Peyer's patch (tissue), 4 donors: ENCODE measurements around the gene APOA4. TPM values are rescaled to one million over a fixed set of nuclear protein-coding genes. Genes with fewer than 3 reads are reported as not detected.
A peak's percentile ranks its signal among the peaks of the same experiment; 100 is the strongest.

Experiments
- DNase-seq, 3 donors: peaks; one replicate each; pipeline ENCODE4 v3.0.0-alpha.2; 2017 to 2019
- H3K27ac ChIP-seq, 4 donors: fragments of 200-600 bp; sonication (generic); one replicate each; pipeline ENCODE4 v1.5.1; 2016 to 2019
- H3K27me3 ChIP-seq, 2 donors: fragments of 200-600 bp; sonication (generic); one replicate each; pipeline ENCODE4 v1.5.1; 2019
- H3K36me3 ChIP-seq, 3 donors: fragments of 200-600 bp; sonication (generic); one replicate each; pipeline ENCODE4 v1.5.1; 2016 to 2019
- H3K4me1 ChIP-seq, 4 donors: fragments of 200-600 bp; sonication (generic); one replicate each; pipeline ENCODE4 v1.5.1; 2016 to 2019
- H3K4me3 ChIP-seq, 4 donors: fragments of 200-600 bp; sonication (generic); 1 replicate in 3 of 4; 2 replicates in 1 of 4; pipeline ENCODE4 v1.5.1; 2016 to 2019; ENCODE audit warnings: mild to moderate bottlenecking in 1 of 4
- H3K9me3 ChIP-seq, 4 donors: fragments of 200-600 bp; sonication (generic); one replicate each; pipeline ENCODE4 v1.5.1; 2016 to 2019; ENCODE audit warnings: mild to moderate bottlenecking in 1 of 4
- CTCF ChIP-seq, 6 experiments: fragments of 450-650 bp in 4 of 6; fragments of 200-600 bp in 2 of 6; sonication (generic) in 1 of 6; IDR thresholded peaks; one replicate each; pipeline ENCODE4 v1.5.1; 2017 to 2019; ENCODE audit warnings: antibody characterized with exemption in 6 of 6, mild to moderate bottlenecking in 3 of 6, moderate library complexity in 1 of 6
- POLR2A ChIP-seq, 2 donors: fragments of 450-650 bp; IDR thresholded peaks; one replicate each; pipeline ENCODE4 v1.5.1; 2017; ENCODE audit warnings: antibody characterized with exemption in 2 of 2, mild to moderate bottlenecking in 2 of 2, moderate library complexity in 2 of 2
- total RNA-seq, 4 donors: library from RNA; depleted of rRNA; stranded (reverse); fragments of >200 nt; gene quantifications; one replicate each; pipeline ENCODE4 v1.1.0, GENCODE V29; 2016

APOA4 gene
- total RNA-seq, 4 donors from 2014 or later = 107 to 10,211 (median 6,146) TPM

DNA sequence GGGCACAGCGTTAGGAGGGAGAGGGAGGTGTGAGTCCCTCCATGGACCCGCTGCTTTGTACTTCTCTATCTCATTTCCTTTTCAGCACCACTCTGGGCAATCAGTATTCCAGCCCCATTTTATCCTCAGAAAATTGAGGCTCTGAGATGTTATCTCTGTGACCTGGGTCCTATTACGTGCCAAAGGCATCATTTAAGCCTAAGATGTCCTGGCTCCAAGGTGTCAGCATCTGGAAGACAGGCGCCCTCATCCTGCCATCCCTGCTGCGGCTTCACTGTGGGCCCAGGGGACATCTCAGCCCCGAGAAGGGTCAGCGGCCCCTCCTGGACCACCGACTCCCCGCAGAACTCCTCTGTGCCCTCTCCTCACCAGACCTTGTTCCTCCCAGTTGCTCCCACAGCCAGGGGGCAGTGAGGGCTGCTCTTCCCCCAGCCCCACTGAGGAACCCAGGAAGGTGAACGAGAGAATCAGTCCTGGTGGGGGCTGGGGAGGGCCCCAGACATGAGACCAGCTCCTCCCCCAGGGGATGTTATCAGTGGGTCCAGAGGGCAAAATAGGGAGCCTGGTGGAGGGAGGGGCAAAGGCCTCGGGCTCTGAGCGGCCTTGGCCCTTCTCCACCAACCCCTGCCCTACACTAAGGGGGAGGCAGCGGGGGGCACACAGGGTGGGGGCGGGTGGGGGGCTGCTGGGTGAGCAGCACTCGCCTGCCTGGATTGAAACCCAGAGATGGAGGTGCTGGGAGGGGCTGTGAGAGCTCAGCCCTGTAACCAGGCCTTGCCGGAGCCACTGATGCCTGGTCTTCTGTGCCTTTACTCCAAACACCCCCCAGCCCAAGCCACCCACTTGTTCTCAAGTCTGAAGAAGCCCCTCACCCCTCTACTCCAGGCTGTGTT lies 5.8 kb upstream of the APOA4 start:
- no peaks in the 10 kb centered on the region for H3K27me3 ChIP-seq
- no peaks in the 10 kb centered on the region for H3K36me3 ChIP-seq
- no peaks in the 10 kb centered on the region for H3K9me3 ChIP-seq
- DNase-seq = peak in 2 of 3 donors; percentile 61 to 72
- H3K27ac ChIP-seq = peak overlapping the region in 3 of 4 donors; percentile 46 to 92 (median 81)
- no peaks in the 10 kb centered on the region for H3K4me1 ChIP-seq
- peak overlapping the region in 2 of 4 donors; percentile 43 to 53 for H3K4me3 ChIP-seq
- TF ChIP-seq POLR2A (IDR thresholded peaks at IDR 0.05) (peak in 1 of 2 donors; percentile 21), CTCF (IDR thresholded peaks at IDR 0.05) (no peak)

GRCh38 chr11:116827461-116827860 lies 4.4 kb upstream of the APOA4 start:
- TF ChIP-seq CTCF (IDR thresholded peaks at IDR 0.05) = no peak
- no peak for TF ChIP-seq POLR2A (IDR thresholded peaks at IDR 0.05)
- Histone ChIP-seq H3K27ac (peak overlapping the region in 3 of 4 donors; percentile 49 to 92 (median 81)), H3K4me1 (no peaks in the 10 kb centered on the region), H3K36me3 (no peaks in the 10 kb centered on the region), H3K9me3 (no peaks in the 10 kb centered on the region), H3K4me3 (no peak overlapping the region), H3K27me3 (no peaks in the 10 kb centered on the region)
- DNase-seq = no peak

GRCh38 chr11:116826751-116827431 lies 3.8 kb upstream of the APOA4 start:
- Histone ChIP-seq H3K27me3 (no peaks in the 10 kb centered on the region), H3K4me1 (no peaks in the 10 kb centered on the region), H3K4me3 (peak overlapping the region in 1 of 4 donors; percentile 11), H3K36me3 (no peaks in the 10 kb centered on the region), H3K9me3 (no peaks in the 10 kb centered on the region), H3K27ac (peak overlapping the region in 3 of 4 donors; percentile 49 to 92 (median 81))
- peak in 2 of 3 donors; percentile 80 to 85 for DNase-seq
- TF ChIP-seq POLR2A (IDR thresholded peaks at IDR 0.05) (peak; percentile 13 to 51), CTCF (IDR thresholded peaks at IDR 0.05) (peak in 1 of 6 experiments; percentile 1)

DNA sequence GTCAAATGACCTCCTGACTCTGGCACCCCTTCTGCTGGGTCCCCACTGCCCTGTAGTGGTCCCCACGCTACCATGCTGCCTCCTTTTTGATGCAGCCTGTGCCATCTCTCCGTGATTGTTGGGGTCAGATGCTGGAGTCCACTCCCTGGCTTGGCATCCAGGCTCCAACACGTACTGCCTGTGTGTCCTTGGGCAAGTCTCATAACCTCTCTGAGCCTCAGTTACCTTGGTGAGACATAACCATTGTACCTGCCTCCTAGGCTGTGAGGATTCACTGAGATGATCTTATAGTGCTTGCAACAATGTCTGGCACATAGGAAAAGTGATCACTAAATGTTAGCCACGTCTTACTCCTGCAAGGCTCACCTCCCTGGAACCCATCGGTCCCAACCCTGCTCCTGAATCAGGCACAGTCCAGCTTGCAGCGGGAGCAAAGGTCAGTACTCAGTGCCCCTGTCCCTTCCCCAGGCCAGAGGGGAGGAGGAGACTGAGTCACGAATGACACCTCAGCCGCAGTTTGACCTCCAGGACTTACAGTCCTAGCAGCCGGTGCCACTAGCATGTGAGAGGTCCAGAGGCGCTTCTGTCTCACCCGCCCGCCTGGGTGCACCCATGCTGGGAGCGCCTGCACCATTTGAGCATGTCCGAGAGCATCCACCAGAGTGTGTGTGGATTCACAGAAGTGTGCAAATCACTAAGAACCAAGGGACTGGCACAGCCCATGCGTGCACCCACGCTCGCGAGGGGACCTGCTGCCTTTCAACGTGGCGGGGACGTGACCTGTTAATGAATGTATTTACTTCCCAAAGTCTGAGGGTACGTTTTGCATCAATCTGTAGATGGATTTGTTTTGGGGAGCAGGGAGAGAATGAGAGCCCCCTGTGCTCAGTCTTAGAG lies 3.0 kb upstream of the APOA4 start:
- H3K27me3 ChIP-seq = no peaks in the 10 kb centered on the region
- no peaks in the 10 kb centered on the region for H3K9me3 ChIP-seq
- DNase-seq = peak in 2 of 3 donors; percentile 73 to 76
- peak overlapping the region in 2 of 4 donors; percentile 81 to 92 for H3K27ac ChIP-seq
- H3K4me1 ChIP-seq = no peaks in the 10 kb centered on the region
- TF ChIP-seq POLR2A (IDR thresholded peaks at IDR 0.05) = no peak
- no peak for TF ChIP-seq CTCF (IDR thresholded peaks at IDR 0.05)
- H3K36me3 ChIP-seq = peaks cover 0 to 4% (median 0%) of the 10 kb centered on the region in 3 donors
- peak overlapping the region in 1 of 4 donors; percentile 11 for H3K4me3 ChIP-seq

- TF ChIP-seq POLR2A (IDR thresholded peaks at IDR 0.05) (no peak), CTCF (IDR thresholded peaks at IDR 0.05) (no peak)
- no peaks in the 10 kb centered on the region for H3K4me1 ChIP-seq
- peak overlapping the region in 2 of 4 donors; percentile 81 to 92 for H3K27ac ChIP-seq
- DNase-seq = no peak
- no peak overlapping the region for H3K4me3 ChIP-seq
- H3K27me3 ChIP-seq = no peaks in the 10 kb centered on the region
- H3K36me3 ChIP-seq = peaks cover 0 to 5% (median 0%) of the 10 kb centered on the region in 3 donors
- no peaks in the 10 kb centered on the region for H3K9me3 ChIP-seq
Measured at GRCh38 chr11:116825434-116825833, 2.3 kb upstream of the APOA4 start.
